ENCODE measurements around the gene NKAIN1. TPM values are rescaled to one million over a fixed set of nuclear protein-coding genes. Genes with fewer than 3 reads are reported as not detected.
A peak's percentile ranks its signal among the peaks of the same experiment; 100 is the strongest.

Gene NKAIN1
- total and polyA plus RNA-seq, 2 experiments from 2014 or later: 14.7 to 56.7 TPM

DNA sequence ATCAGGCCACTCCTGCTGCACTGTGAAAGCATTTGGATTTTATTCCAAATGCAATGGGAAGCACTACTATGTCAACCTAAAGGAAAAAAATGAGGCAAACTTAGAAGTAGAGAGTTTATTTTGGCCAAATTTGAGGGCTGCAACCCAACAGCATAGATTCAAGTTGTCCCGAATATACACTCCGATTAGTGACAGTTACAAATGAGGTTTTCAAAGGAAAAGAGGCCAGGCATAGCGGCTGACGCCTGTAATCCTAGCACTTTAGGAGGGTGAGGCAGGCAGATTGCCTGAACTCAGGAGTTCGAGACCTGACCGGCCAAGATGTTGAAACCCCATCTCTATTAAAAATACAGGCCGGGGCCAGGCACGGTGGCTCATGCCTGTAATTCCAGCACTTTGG is 95.2 kb downstream of the NKAIN1 start:
- Histone ChIP-seq H3K9me2 (ENCODE audit: insufficient read depth) (no peaks in the 10 kb centered on the region), H3K4me1 (ENCODE audit: insufficient read depth) (peaks cover 11% of the 10 kb centered on the region), H3K79me2 (replicated peaks; ENCODE audit: insufficient read depth) (no peaks in the 10 kb centered on the region), H3K36me3 (ENCODE audit: insufficient read depth) (no peaks in the 10 kb centered on the region), H4K20me1 (replicated peaks; ENCODE audit: insufficient read depth) (no peaks in the 10 kb centered on the region), H3F3A (replicated peaks; ENCODE audit: low read depth) (no peaks in the 10 kb centered on the region), H3K27me3 (ENCODE audit: insufficient read depth) (no peaks in the 10 kb centered on the region), H3K4me2 (no peak overlapping the region), H3K4me3 (no peak overlapping the region), H2AFZ (peak overlapping the region; percentile 25; the same call in 1 of the 2 replicates), H3K27ac (ENCODE audit: low read depth) (no peak overlapping the region)
- H3K27me3 Mint-ChIP-seq (ENCODE audit: insufficient read depth, low read depth, poor library complexity): peaks cover 4% of the 10 kb centered on the region
- H3K4me3 Mint-ChIP-seq: no peak overlapping the region
- ATAC-seq (no peak), DNase-seq (ENCODE audit: low spot score) (no peak)
- no peaks in the 10 kb centered on the region for H3K9me3 Mint-ChIP-seq
- no peaks in the 10 kb centered on the region for H3K36me3 Mint-ChIP-seq (ENCODE audit: low read depth)
- no peak overlapping the region for H3K27ac Mint-ChIP-seq
- peaks cover 3% of the 10 kb centered on the region; the same call in 2 of the 3 replicates for H3K4me1 Mint-ChIP-seq
- no peak for TF ChIP-seq ZNF331 (CRISPR knock-in tag; IDR thresholded peaks at IDR 0.05; ENCODE audit: low read depth)
- no peak for TF ChIP-seq ETS1 (IDR thresholded peaks at IDR 0.05)
- TF ChIP-seq NANOG (IDR thresholded peaks at IDR 0.05; ENCODE audit: borderline replicate concordance): no peak
- TF ChIP-seq CREB1 (CRISPR knock-in tag; IDR thresholded peaks at IDR 0.05; ENCODE audit: low read depth): no peak
- TF ChIP-seq, protein P1, sequence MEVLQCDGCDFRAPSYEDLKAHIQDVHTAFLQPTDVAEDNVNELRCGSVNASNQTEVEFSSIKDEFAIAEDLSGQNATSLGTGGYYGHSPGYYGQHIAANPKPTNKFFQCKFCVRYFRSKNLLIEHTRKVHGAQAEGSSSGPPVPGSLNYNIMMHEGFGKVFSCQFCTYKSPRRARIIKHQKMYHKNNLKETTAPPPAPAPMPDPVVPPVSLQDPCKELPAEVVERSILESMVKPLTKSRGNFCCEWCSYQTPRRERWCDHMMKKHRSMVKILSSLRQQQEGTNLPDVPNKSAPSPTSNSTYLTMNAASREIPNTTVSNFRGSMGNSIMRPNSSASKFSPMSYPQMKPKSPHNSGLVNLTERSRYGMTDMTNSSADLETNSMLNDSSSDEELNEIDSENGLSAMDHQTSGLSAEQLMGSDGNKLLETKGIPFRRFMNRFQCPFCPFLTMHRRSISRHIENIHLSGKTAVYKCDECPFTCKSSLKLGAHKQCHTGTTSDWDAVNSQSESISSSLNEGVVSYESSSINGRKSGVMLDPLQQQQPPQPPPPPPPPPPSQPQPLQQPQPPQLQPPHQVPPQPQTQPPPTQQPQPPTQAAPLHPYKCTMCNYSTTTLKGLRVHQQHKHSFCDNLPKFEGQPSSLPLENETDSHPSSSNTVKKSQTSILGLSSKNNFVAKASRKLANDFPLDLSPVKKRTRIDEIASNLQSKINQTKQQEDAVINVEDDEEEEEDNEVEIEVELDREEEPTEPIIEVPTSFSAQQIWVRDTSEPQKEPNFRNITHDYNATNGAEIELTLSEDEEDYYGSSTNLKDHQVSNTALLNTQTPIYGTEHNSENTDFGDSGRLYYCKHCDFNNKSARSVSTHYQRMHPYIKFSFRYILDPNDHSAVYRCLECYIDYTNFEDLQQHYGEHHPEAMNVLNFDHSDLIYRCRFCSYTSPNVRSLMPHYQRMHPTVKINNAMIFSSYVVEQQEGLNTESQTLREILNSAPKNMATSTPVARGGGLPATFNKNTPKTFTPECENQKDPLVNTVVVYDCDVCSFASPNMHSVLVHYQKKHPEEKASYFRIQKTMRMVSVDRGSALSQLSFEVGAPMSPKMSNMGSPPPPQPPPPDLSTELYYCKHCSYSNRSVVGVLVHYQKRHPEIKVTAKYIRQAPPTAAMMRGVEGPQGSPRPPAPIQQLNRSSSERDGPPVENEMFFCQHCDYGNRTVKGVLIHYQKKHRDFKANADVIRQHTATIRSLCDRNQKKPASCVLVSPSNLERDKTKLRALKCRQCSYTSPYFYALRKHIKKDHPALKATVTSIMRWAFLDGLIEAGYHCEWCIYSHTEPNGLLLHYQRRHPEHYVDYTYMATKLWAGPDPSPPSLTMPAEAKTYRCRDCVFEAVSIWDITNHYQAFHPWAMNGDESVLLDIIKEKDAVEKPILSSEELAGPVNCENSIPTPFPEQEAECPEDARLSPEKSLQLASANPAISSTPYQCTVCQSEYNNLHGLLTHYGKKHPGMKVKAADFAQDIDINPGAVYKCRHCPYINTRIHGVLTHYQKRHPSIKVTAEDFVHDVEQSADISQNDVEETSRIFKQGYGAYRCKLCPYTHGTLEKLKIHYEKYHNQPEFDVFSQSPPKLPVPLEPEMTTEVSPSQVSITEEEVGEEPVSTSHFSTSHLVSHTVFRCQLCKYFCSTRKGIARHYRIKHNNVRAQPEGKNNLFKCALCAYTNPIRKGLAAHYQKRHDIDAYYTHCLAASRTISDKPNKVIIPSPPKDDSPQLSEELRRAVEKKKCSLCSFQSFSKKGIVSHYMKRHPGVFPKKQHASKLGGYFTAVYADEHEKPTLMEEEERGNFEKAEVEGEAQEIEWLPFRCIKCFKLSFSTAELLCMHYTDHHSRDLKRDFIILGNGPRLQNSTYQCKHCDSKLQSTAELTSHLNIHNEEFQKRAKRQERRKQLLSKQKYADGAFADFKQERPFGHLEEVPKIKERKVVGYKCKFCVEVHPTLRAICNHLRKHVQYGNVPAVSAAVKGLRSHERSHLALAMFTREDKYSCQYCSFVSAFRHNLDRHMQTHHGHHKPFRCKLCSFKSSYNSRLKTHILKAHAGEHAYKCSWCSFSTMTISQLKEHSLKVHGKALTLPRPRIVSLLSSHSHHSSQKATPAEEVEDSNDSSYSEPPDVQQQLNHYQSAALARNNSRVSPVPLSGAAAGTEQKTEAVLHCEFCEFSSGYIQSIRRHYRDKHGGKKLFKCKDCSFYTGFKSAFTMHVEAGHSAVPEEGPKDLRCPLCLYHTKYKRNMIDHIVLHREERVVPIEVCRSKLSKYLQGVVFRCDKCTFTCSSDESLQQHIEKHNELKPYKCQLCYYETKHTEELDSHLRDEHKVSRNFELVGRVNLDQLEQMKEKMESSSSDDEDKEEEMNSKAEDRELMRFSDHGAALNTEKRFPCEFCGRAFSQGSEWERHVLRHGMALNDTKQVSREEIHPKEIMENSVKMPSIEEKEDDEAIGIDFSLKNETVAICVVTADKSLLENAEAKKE (CRISPR knock-in tag; IDR thresholded peaks at IDR 0.05): no peak

DNA sequence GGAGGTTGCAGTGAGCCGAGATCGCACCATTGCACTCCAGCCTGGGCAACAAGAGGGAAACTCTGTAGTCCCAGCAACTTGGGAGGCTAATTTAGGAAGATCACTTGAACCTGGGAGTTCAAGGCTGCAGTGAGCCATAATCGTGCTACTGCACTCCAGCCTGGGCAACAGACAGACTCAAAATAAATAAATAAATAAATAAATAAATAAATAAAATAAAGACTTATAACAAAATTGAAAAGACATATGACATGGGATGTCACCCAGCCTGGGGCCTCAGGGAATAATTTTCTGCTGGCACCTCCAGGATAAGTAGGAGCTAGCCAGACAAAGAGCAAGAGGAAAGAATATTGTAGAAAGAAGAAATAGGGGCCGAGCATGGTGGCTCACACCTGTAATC is 96.2 kb downstream of the NKAIN1 start:
- Mint-ChIP-seq H3K4me1 (peaks cover 3% of the 10 kb centered on the region; the same call in 2 of the 3 replicates), H3K9me3 (no peaks in the 10 kb centered on the region), H3K36me3 (ENCODE audit: low read depth) (no peaks in the 10 kb centered on the region), H3K27ac (no peak overlapping the region), H3K27me3 (ENCODE audit: insufficient read depth, low read depth, poor library complexity) (peaks cover 4% of the 10 kb centered on the region), H3K4me3 (no peak overlapping the region)
- H3K27ac ChIP-seq (ENCODE audit: low read depth): no peak overlapping the region
- TF ChIP-seq EZH2phosphoT487 (IDR thresholded peaks at IDR 0.05; ENCODE audit: unreplicated experiment) (no peak), ZNF114 (CRISPR knock-in tag; IDR thresholded peaks at IDR 0.05) (no peak), STAT1 (IDR thresholded peaks at IDR 0.05; ENCODE audit: unreplicated experiment) (no peak), JUNB (IDR thresholded peaks at IDR 0.05; ENCODE audit: unreplicated experiment) (no peak), CREB1 (CRISPR knock-in tag; IDR thresholded peaks at IDR 0.05; ENCODE audit: low read depth) (no peak), EZH2 (IDR thresholded peaks at IDR 0.05; ENCODE audit: low read depth, unreplicated experiment) (no peak), ZNF331 (CRISPR knock-in tag; IDR thresholded peaks at IDR 0.05; ENCODE audit: low read depth) (no peak), NANOG (IDR thresholded peaks at IDR 0.05; ENCODE audit: borderline replicate concordance) (no peak), REST (IDR thresholded peaks at IDR 0.05; ENCODE audit: unreplicated experiment) (no peak)
- H3K79me2 ChIP-seq (replicated peaks; ENCODE audit: insufficient read depth): no peaks in the 10 kb centered on the region
- no peak overlapping the region for H2AFZ ChIP-seq
- no peaks in the 10 kb centered on the region for H3K27me3 ChIP-seq (ENCODE audit: insufficient read depth)
- H3K4me1 ChIP-seq (ENCODE audit: insufficient read depth): peaks cover 11% of the 10 kb centered on the region
- H4K20me1 ChIP-seq (replicated peaks; ENCODE audit: insufficient read depth): no peaks in the 10 kb centered on the region
- DNase-seq (ENCODE audit: low spot score) (no peak), ATAC-seq (no peak)
- no peak overlapping the region for H3K4me3 ChIP-seq
- no peaks in the 10 kb centered on the region for H3K36me3 ChIP-seq (ENCODE audit: insufficient read depth)
- H3F3A ChIP-seq (replicated peaks; ENCODE audit: low read depth): no peaks in the 10 kb centered on the region
- no peak overlapping the region for H3K4me2 ChIP-seq
- peaks cover 5% of the 10 kb centered on the region; the same call in 1 of the 2 replicates for H3K9me2 ChIP-seq (ENCODE audit: insufficient read depth)

Data from GM23338 (cell line).